Stimulated activated CD4-positive, alpha-beta T cell treated with anti-CD3 and anti-CD28 coated beads, Interleukin-4, amount 100 ng/mL, for 4 hours (primary cell): ENCODE data around the gene KHSRP.
"Not testable (repeated sequence)": the region's sequence is repeated elsewhere in the genome, so short reads cannot be mapped to it uniquely, and the experiment has no call there.

Experiments used
- DNase-seq, 2 experiments: peaks; one replicate each; pipeline ENCODE4 v3.0.0-alpha.2; 2020

Gene KHSRP

DNA sequence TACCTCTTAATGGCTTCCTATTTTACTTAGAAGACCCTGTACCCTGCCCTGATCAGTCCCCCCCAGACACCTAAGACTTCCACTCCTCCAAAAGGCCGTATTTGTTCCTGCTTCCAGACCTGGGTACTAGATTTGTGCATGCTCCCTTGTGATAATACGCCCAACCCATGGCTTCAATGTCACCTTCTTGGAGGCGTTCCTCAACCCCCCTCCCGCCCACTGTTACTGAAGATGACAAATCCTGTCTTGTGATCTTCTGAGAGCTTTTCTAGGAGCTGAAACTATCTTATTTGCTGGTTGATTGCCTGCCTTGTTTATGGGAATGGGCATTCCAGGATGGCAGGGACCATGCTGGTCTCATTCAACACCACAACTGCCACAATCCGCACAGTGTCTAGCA, 25.6 kb upstream of the KHSRP start:
- DNase-seq, result no peak

DNA sequence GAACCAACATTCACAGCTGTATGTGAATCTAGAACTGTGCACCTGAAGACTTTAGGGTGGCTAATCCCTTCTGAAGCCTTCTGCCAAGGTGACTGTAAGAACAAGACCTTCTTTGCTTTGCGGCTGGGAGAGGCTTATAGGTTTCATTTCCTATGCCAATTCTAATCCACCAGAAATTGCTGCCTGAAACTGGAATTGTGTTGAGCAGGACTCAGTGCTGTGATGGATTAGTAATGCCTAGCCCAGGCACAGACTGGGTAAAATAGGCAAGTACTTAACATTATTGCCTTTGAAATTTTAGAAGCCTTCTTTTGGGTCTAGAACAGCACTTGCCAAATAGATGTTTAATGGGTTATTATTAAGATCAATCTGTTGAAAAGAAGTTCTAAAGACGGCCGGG, 23.4 kb upstream of the KHSRP start:
- DNase-seq, result no peak

DNA sequence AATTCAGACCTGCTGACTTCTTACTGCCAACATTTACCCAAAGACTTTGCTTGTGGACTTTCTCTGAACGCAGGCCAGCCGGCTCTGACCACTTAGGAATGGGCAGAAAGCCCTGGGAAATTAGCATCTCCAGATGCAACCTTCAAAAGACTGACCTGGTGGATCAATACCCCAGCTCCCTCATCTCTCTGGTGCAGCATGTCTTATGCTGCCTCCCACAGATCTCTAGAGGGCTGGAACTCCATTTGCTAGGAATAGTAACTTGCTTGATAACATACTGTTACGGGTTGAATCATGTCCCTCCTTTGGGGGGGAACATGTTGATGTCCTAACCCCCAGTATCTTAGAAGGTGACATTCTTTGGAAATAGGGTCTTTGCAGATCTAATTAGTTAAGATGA, 21.8 kb upstream of the KHSRP start:
- DNase-seq, result no peak

DNA sequence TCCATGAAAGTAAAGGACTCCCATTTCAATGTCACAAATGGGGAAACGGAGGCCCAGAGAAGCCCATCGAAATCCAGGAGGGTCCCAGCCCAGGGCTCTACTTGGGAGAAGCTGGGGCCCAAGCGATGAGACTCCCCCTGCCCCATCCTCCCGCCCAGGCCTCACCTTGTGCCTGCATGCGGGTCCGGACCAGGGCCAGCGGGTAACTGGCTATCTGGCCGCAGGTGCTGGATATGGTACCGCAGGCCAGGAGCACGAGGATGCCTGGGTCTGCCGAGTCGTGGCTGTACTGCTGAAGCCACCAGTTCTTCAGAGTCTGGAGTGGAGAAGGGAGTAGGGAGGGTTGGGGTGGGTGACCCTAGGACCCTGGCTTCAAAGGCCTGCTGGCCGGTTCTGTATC, 19.4 kb upstream of the KHSRP start:
- DNase-seq, result no peak

DNA sequence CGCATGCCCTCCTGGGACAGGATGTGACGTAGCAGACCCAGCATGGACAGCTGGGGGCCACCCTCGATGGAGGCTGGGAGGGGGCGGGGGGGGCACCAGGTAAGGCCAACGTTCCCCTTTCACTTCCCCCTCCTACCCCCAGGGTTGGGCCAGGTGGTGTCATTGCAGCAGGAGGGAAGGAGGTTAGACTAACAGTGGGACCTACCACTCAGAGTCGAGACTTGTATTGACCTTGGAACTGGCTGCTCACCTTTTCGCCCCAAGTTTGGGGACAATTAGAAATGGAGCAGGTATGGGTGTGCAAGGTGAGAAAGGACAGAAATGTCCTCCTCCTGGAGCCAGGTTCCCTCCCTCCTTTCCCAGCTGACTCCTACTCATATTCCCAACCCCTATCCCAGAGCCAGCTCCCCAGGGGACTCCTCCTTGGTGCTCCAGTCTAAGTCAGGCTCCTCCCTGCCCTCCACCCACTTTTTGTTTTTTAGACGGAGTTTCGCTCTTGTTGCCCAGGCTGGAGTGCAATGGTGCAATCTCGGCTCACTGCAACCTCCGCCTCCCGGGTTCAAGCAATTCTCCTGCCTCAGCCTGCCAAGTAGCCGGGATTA, 17.6 kb upstream of the KHSRP start:
- no peak for DNase-seq

DNA sequence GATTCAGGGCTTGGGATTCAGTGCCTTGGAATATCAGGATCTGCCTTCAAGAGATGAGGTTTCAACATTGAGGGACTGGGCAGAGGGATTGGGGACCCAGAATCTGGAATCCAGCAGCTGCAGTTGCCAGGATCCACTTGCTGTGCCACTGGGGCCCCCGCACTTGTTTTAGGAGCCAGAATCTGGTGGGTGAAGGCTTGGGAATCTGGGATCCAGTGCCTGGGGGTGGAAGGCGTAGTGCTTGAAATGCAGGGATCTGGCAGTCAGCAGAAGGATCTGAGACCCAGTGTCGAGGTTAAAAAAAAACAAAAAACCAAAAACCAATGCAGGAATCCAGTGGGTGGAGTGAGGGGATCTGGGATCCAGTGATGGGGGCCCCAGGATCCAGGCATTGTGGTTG, 16.3 kb upstream of the KHSRP start:
- DNase-seq, result no peak

DNA sequence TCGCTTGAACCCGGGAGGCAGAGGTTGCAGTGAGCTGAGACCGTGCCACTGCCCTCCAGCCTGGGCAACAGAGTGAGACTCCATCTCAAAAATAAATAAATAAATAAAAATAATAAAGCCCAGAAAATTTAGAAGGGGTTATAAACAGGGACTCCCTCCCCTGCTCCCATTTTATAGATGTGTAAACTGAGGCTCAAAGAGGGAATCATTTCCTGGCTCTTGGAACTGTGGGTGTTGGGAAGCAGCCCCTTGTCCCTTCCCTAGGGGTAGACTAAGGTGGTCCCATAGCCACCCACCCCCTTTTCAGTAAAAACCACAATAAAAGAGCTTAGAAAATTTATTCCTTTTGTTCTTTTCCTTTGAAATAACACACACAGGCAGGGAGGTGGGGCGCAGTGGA, 15.1 kb upstream of the KHSRP start:
- DNase-seq, result no peak

DNA sequence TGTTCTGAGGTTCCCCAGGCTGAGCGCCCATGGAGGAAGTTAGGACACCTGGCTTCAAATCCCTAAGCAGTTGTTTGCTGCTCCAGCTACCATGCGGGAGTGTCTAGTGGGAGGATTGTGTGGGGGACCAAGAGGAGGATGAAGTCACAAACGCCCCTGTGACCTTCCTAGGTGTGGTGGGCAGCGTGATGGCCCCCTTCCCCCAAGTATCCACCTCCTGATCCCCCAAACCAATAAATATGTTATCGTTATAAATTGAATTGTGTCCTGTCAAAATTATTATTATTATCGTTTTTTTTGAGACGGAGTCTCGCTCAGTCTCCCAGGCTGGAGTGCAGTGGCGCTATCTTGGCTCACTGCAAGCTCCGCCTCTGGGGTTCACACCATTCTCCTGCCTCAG, 9.1 kb upstream of the KHSRP start, which contains the start of gene SLC25A41:
TSS of gene SLC25A41 (minus strand) at position 101 of the 400 bp plus-strand sequence. CDS start at position 31, 70 bp downstream.
- DNase-seq, result no peak

DNA sequence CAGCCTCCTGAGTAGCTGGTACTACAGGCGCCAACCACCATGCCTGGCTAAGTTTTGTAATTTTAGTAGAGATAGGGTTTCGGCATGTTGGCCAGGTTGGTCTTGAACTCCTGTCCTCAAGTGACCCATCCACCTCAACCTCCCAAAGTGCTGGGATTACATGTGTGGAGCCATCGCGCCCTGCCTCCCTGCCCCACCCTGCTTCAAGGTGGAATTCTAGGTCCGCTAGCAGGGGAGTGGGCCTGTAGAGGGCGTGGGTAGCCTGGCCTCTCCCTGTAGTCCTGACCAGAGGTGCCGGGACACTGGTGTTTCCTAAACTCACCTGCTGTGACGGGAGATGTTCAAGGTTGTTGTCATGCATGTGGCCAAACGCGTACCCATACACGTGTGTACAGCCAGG, 8.6 kb upstream of the KHSRP start:
- no peak for DNase-seq

DNA sequence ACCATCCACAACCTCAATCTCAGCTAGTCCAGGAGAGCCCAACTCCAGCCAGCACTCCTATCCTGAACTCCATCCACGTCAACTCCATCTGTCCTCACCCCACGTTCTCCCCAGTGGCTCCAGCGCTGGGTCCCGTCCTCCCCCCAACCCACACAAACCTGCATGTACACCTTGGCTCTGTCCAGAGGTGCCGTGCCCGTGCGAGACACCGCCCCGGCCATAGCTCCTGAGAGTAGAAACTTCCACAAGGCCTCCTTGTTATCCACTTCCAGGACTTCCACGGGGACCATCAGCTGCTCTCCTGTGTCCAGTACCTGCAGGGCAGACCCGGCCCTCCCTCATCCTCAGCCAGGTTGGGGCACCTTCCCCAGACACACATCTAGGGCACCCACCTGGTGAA, 7.3 kb upstream of the KHSRP start:
- no peak for DNase-seq

DNA sequence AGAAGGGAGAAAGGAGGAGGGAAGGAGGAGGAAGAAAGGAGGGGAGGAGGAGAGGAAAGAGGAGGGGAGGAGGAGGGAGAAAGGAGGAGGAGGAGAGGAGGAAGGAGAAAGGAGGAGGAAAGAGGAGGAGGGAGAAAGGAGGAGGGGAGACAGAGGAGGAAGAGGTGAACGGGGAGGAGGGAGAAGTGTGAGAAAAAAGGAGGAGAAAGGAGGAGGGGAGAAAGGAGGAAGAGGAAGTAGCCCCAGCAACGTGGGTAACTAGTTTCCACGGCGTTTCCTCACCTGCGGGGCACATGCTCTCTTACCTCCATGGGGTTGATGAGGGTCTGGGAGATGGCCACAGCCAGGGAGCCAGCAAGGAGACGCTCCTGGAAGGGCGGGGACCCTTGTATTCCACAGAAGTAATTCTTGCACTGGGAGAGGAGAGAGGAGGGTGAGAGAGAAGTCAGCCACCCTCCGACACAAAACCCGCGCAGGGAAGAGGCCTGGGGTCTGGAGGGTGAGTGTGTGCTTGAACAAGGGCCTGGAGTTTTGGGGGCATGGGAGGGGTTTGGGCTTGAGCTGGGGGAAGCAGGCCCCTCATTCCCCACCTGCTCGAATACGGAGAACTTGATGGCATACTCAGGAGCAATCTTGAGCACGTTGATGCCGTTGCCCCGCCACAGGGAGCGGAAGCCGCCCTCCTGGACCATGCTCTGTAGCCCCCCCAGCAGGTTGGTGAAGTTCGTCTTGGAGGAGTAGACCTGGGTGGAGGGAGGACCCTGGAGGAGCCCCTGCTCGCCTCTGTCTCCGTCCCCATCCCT, 5.0 kb upstream of the KHSRP start:
- DNase-seq, result no peak

DNA sequence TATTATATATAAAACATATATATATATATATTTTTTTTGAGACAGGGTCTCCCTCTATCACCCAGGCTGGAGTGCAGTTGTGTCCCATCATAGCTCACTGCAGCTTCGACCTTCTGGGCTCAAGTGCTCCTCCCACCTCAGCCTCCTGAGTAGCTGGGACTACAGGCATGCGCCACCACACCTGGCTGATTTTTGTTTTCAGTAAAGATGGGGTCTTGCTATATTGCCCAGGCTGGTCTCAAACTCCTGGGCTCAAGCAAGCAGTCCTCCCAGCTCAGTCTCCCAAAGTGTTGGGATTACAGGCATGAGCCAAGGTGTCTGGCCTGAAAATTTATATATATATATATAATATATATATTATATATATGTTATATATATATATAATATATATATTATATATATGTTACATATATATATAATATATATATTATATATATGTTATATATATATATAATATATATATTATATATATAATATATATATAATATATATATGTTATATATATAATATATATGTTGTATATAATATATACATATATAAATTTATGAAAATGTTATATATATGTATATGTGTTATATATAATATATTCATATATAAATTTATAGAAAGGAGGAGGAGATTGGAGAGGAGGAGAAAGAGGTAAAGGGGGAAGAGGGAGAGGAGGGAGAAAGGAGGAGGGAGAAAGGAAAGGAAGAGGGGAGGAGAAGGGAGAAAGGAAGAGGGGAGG, 4.2 kb upstream of the KHSRP start:
- DNase-seq, result not testable (repeated sequence)

DNA sequence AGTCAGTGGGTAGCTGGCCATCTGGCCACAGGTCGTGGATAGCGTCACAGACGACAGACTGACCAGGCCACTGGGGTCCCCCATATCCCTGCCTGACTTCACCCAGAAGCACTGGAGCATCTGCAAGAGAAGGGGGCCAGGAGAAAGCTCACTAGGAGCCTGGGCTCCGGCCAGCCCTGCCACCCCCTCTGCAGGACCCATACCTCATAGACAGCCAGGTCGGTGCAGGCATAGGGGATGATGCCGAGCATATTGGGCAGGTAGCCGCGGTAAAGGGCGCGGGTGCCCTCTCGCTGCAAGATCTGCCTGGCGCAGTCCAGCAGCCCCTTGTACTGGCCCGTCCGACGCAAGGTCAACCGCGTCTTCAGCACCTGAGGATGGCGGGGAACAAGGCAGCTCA, 2.5 kb upstream of the KHSRP start:
- DNase-seq, result no peak

DNA sequence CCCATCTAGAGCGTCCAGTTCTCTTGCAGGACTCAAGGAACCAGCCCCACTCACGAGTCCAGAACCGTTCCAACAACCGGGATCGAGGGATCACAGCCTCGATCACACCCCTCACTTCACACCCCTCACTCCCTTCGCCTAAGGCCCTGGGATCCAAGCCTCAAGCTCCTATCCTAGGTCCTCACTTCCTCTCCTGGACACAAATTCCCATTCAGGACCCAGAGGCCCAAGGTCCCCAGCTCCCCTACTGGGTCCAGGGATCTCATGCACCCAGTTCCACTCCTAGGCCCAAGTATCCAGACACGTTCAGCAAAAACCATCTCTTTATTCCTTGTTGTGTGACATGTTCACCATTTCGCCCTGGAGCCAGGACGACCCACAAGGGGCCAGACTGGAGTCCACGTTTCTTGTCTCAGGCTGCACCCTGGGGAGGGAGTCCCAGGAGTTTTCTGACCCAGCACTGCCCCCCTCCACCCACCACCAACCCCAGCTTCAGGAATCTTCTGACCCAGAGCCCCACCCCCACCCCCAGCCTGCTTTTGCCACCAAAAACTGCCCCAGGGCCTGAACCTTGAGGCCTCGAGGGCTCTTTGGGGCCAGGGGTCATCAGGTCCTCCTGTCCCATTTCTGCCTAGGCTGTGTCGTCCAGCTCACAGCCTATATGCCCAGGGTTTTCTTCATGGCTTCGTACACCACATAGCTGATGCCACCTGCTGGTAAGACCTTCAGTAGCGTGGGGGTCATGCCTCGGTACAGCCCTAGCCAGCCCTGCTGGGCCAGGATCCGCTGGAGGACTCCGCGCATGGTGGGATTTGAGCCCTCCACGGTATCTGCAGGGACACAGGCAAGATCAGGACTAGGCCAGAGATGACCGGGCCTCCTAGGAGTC, 1.4 kb upstream of the KHSRP start:
- DNase-seq, result no peak

DNA sequence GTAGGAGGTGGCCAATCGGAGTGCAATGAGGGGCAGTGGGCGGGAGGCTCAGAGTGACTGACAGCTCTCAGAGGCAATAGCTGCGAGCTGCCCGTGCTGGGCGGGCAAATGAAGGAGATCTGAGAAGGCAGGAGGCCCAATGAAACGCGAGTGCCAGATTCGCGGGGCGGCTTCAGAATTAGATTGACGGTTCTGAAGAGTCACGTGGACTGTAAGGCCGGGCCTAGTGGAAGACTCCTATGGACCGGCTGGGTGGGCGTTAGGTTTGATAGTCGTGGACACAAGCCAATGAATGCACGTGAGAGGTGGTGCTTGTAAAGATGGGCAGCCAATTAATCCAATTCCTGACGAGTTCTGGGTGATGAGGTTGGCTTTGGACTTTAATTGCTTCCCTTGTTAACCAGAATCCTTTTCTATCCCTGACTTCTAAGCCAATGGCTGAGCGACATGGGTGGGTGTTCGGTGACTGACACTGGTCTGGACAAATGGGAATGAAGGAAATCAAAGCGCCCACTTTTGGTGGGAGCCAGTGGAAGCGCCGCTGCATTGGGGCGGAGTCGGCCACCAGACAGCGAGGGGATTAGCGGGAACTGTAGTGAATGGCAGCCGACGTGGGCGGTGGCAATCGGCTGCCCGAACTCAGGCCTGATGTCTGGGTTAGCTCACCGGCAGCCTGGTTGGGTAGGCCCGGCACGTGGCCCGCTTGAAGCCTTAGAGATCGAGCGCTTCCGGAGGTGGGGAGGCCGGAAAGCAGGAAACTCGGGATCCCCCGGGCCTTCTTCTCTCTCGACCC, 524 bp upstream of the KHSRP start:
- DNase-seq, result peak; percentile 97 to 100

DNA sequence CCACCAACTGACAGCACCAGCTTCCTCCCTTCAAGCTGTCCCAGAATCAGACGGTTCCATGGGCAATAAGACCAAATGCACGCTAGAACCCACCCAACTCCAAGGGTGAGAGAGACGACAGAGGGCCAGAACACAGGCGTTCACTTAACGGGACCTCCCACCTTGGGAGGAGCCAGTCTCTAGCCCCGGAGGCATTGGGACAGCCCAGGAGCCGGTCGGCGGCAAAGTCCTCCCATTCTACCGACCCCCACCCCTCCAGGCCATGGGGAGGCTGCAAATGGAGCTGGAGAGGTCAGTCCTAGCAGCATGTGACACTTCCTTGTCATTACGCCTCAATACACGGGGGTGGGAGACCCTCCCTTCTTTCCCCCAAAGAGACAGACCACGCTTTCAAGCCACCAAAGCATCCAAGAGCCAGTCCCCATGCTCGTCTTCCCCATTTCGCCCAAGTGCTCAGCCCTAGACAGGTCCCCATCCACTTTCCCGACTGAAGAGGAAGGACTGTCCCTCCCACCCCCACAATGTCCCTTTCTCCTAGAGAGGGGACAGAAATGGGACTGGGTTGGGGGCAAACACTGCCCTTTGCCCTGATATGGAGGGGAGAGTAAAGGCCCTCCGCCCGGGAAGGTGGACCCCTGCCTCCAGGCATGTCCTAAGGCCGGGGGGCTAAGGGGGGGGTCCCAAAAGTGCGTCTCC, 964 bp downstream of the KHSRP start:
- peak; percentile 21 to 31 for DNase-seq

DNA sequence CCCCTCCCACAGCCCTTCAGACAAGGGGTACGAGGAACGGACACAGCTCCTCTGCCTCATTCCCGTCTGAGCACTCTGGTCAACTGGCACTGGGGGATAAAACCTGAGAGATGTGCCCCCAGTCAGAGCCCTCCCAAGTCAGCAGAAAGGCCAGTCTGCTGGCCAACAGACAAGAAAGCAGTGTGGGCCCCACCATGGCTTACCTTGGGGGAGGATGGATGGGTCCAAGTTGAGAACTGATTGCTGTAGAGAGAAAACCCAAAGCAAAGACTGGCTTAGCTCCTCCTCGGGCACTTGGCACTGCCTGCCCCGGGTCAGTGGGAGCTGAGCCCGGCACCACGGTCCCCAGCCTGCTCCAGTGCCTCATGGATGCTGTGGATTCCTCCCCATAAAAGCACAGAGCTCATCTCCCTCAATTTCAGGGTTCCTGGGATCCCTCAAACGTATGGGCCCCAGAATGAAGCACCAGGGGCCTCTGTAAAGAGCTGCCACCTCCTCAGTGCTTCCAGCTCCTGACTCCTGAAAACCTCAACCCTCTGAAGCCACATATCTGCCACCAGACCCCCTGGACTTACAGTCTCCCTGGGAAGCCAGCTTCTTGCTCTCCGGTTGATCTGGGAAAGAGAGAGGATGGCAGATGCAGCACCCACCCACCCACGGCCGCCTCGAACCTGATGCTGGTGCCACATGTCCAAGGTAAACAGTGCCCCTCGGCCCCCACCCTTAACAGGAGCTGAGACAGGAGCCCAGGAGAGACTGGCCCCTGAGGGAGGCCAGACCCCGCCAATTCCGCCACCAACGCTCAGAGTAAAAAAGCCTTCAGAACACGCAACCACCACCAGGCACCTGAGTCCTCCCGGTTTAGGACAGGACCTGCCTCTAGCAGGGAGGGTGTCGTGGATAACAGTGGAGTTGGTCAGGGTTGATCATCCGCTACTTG, 3.3 kb downstream of the KHSRP start:
- no peak for DNase-seq

DNA sequence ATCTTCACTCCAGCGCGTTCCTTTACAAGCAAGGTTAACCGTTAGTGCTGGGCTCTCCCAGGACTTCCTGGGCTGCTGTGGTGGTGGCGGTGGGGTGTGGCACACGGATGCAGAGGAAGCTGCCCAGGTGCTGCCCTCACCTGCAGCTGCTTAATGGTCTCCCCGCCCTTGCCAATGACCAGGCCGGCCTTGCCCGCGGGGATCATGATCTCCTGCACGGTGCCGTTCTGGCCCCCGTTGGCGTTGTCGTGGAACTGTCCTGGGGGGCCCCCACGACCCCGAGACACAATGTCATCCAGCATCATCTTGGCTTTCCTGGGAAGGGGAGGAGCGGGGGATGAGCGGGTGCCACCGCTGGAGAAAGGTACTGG, 6.1 kb downstream of the KHSRP start:
- DNase-seq, result no peak

DNA sequence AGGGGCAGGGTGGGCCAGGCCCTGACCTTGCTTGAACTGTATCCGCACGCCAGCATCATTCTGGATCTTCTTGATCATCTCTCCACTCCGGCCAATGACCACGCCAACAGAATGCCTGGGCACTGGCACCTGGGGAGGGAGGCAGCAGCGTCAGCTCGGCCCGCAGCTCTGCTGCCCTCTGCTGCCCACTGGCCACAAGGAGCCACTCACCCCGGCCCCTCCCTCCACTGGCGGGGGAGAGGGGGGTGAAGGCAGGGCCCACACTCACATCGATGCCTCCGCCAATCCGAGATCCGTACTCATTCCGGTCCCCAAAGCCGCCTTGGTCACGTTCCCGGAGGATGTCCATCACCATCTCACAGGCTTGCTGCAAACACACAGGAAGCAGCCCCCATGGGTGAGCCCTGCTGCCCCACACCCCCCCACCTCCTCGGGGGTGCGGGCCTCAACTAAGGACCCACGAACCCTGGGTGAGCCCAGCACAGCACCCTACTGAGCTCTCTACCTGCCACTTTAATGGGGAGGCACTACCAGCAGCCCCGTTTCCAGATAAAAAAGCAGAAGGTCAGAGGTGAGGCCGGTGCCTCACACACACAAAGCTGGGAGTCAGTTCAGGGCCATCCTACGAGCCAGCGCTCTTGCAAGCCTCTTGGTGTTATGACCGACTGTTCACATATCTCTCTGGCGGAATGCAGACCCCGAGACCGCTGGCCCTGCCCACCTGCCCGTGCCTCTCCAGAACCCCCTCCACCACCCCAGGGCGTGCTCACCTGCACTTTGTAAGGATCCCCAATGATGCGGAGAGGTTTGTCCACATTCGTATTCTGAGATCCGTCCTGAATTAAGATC, 6.7 kb downstream of the KHSRP start:
- DNase-seq, result no peak
